GM18951 (cell line): ENCODE measurements around the gene FHL2.

Source experiments
- POLR2A ChIP-seq: IDR thresholded peaks from 4 replicates; pipeline ENCODE4 v1.6.1; 2011; ENCODE audit warnings: mild to moderate bottlenecking; ENCODE audit not compliant: insufficient read length, insufficient read depth; ENCODE audit errors: extremely low read depth
- in situ Hi-C: fragments of 300-500 bp; cut with MboI; formaldehyde crosslinking; loops from one replicate; pipeline ENCODE4 v1.12.0; 2022; ENCODE audit warnings: low sequenced_read_pairs, mixed read lengths, inconsistent platforms; ENCODE audit not compliant: unreplicated experiment

Gene FHL2

DNA sequence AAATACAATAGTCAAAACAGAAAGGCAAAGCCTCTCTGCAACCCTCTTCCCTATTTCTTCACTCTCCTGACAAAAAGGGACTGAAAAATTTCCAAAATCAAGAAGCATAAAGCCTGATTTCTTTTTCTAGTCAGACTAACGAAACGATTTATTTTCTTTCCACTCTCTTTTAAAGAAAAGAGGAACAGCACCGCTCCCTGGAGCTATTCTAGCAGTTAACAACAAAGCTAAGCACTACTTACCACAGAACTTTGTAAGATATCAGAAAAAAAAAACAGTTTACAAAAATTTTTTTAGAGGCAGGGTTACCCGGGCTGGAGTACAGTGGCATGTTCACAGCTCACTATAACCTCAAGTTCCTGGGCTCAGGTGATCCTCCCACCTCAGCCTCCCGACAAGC is 14.4 kb upstream of the FHL2 start:
- no peak for TF ChIP-seq POLR2A
- in situ Hi-C loops = no loop called here

GRCh38 chr2:105412584-105412983 is 13.7 kb upstream of the FHL2 start:
- in situ Hi-C loops = no loop called here

DNA sequence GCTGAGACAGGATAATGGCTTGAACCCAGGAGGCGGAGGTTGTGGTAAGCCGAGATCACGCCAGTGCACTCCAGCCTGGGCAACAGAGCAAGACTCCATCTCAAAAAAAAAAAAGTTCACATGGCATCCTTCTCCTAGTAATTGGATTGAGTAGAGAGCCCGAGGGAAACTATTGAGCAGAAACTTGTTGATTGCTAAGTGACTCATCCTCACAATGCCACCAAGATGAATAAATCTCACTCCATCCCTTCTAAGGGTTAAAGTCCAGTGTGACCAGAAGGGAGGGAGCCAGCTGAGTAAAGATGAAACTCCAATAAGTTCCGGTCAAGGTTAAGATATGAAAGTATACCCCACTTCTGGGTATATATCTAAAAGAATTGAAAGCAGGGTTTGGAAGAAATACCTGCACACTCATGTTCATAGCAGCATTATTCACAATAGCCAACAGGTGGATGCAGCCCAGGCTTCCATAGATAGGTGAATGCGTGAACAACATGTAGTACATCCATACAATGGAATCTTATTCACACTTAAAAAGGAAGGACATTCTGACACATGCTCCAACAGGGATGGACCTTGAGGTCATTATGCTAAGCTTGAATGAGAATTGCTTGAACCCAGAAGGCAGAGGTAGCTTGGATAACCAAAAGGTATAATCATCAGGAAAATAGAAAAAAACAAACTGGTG is 13.0 kb upstream of the FHL2 start:
- in situ Hi-C loops = no loop called here
- TF ChIP-seq POLR2A = no peak

More at GRCh38 chr2:105412584-105412983, 13.7 kb upstream of the FHL2 start:
- no peak for TF ChIP-seq POLR2A

DNA sequence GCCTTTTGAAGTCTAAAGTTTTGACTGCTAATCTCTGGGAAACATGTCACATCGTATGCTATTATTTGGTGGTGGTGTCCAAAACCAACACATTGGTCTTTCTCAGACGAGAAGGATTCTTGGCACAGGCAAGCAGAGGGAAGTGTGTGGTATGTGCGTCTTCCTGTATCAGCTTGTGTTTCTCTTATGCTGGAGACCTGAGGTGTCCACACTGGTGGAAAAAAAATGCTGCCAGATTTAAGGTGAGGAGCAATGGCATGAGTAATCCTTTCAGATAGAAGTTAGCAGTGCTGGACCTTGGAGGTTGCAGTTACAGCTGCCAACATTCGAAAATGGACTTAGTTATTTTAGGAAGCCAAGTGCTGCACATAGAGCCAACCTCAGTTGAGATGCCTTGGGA is 11.7 kb upstream of the FHL2 start:
- no peak for TF ChIP-seq POLR2A
- in situ Hi-C loops = no loop called here

- in situ Hi-C loops = no loop called here
- TF ChIP-seq POLR2A = no peak
Observed at GRCh38 chr2:105409717-105410116, 10.9 kb upstream of the FHL2 start.

GRCh38 chr2:105407946-105408743 is 9.3 kb upstream of the FHL2 start:
- in situ Hi-C loops = no loop called here
- no peak for TF ChIP-seq POLR2A

DNA sequence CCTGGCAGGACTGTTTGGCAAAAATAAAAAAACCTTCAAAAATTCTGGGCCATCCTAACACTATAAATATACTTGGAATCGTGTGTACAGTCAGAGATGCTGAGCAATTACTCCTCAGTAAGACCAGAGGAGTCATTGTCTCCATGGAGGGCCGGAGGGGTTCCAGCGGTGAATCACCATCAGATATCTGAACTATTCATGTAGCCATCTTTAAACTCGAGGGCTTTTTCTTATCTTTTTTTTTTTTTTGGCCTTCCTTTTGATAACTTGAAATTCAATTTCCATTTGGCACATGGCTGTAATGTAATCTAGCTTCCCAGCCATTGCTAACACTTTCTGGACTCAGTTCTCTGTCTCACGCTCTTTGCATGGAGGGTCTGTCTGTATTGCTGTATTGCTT is 7.4 kb upstream of the FHL2 start:
- no peak for TF ChIP-seq POLR2A

GRCh38 chr2:105405291-105405690 is 6.4 kb upstream of the FHL2 start:
- no peak for TF ChIP-seq POLR2A
- in situ Hi-C loops = no loop called here

More for the DNA sequence above, 7.4 kb upstream of the FHL2 start:
- in situ Hi-C loops = no loop called here

- no peak for TF ChIP-seq POLR2A
- in situ Hi-C loops = no loop called here
Observed at GRCh38 chr2:105404736-105405135, 5.9 kb upstream of the FHL2 start.

DNA sequence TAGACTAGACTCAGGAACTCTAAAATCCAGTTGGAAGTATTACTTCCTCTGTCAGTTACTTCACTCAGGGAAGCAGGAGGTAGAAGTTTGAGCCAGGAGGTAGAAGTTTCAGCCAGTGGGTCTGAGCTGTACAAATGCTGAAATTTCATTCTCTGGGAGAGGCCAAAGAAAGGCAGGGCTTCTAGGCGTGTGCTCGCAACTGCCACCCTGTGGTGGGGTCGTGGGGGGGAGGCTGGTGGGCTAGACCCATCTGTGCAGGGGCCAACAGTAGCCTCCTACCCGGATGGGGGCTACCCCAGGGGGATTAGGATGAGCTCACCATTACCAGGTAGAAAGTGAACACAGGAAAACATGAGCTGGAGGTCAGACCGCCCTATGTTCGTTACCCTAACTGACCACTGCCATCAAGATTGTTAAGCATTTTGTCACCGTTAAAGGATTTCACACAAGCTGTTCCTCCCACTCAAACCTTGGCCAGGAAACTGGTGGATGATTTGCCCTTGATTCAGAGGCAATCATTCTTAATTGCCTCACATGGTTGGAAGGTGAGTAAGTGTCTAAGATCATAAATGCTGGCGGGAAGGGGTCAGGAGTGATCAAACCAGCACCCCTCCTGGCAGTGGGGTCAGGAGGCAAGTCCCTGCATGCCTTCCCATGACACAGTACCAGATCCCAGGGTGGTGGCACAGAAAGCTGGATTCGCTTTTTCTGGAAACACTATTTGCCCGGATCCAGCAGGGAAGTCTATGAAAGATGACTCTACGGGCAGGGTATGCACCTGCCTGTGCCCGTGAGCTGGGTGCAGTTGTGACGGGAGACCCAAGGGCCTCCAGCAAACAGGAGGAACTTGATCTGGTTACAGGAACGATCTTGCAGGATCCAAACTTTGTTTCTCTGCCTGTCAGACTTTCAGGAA is 5.2 kb upstream of the FHL2 start:
- TF ChIP-seq POLR2A = no peak
- in situ Hi-C loops = no loop called here

DNA sequence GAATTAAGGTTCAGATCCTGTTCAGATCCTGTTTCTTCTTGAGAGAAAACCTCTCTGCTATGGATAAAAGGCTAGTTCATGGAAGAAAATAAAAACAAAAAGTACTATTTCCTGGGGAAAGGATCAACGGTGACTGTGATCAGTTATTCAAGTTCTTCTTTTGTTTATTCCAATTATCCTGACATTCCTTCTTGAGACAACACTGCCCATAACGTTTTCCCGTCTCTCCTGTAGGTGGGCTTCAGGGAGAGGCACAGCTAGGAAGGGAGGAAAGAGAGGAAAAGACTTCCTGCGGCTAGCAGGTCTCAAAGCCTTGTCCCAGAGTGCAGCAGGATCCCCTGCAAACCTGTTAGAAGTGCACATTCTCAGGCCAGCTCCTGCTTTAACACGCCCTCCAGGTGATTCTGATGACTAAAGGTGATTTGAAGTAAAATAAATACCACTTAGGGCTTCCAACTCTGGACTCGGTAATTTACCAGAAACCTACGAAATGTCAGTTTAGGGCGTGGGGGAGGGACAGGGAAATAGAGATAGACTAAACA is 4.5 kb upstream of the FHL2 start:
- in situ Hi-C loops = no loop called here
- TF ChIP-seq POLR2A = no peak

GRCh38 chr2:105402809-105403208 is 4.0 kb upstream of the FHL2 start:
- in situ Hi-C loops = no loop called here
- no peak for TF ChIP-seq POLR2A

DNA sequence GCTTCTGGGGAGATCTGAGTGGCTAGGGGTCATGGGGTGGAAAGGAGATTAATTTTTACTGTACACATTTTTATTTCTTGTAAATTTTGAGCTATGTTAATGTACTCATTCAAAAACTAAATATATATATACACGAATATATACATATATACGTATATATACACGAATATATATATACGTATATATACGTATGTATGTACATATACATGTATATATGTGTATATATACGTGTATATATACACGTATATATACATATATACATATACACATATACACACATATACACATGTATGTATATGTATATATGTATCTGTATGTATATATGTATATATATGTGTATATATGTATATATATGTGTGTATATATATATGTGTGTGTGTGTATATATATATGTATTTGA is 3.0 kb upstream of the FHL2 start:
- TF ChIP-seq POLR2A = no peak
- in situ Hi-C loops = no loop called here
